Heart left ventricle (tissue), 16 donors: ENCODE measurements around the gene CLEC4M. TPM values are rescaled to one million over a fixed set of nuclear protein-coding genes. Genes with fewer than 3 reads are reported as not detected.

Source experiments
- ATAC-seq, 4 donors: fragments of 200-7000 bp; cut with Tn5 transposase; one replicate each; pipeline ENCODE4 v1.9.1; 2020 to 2022; ENCODE audit warnings: moderate library complexity in 4 of 4, mild to moderate bottlenecking in 3 of 4, moderate number of reproducible peaks in 1 of 4
- DNase-seq, 5 donors: peaks; one replicate each; pipeline ENCODE4 v3.0.0-alpha.2; 2020
- H3K27ac ChIP-seq, 12 donors: fragments of 200-600 bp; sonication (generic) in 4 of 12; one replicate each; pipeline versions ENCODE4 v1.5.0 to v1.8.0; 2016 to 2022; ENCODE audit warnings: mild to moderate bottlenecking in 2 of 12
- H3K27me3 ChIP-seq, 9 donors: fragments of 200-600 bp; sonication (generic) in 2 of 9; one replicate each; pipeline versions ENCODE4 v1.5.1 to v1.8.0; 2016 to 2022; ENCODE audit warnings: mild to moderate bottlenecking in 3 of 9
- H3K36me3 ChIP-seq, 9 donors: fragments of 200-600 bp; sonication (generic) in 2 of 9; one replicate each; pipeline versions ENCODE4 v1.5.0 to v1.8.0; 2018 to 2022; ENCODE audit warnings: mild to moderate bottlenecking in 2 of 9
- H3K4me1 ChIP-seq, 12 donors: fragments of 200-600 bp; sonication (generic) in 4 of 12; one replicate each; pipeline versions ENCODE4 v1.5.0 to v1.8.0; 2016 to 2022; ENCODE audit warnings: mild to moderate bottlenecking in 3 of 12
- H3K4me3 ChIP-seq, 12 donors: fragments of 200-600 bp; sonication (generic) in 4 of 12; one replicate each; pipeline versions ENCODE4 v1.5.0 to v1.8.0; 2017 to 2022; ENCODE audit warnings: mild to moderate bottlenecking in 9 of 12, moderate library complexity in 4 of 12
- H3K9me3 ChIP-seq, 12 donors: fragments of 200-600 bp; sonication (generic) in 4 of 12; one replicate each; pipeline versions ENCODE4 v1.5.0 to v1.8.0; 2016 to 2022; ENCODE audit warnings: mild to moderate bottlenecking in 1 of 12
- CTCF ChIP-seq, 12 donors: fragments of 200-600 bp; sonication (generic) in 4 of 12; IDR thresholded peaks; one replicate each; pipeline versions ENCODE4 v1.5.0 to v1.8.0; 2018 to 2022; ENCODE audit warnings: antibody characterized with exemption in 12 of 12, mild to moderate bottlenecking in 5 of 12
- POLR2A ChIP-seq, 2 donors: fragments of 450-650 bp; IDR thresholded peaks; one replicate each; pipeline ENCODE4 v1.6.1; 2017; ENCODE audit warnings: antibody characterized with exemption in 2 of 2, mild to moderate bottlenecking in 2 of 2, moderate library complexity in 2 of 2
- WGBS, 4 donors: extraction: QIAGEN DNeasy Blood & Tissue Kit in 2 of 4; methylation state at CpG; one replicate each; pipeline versions ENCODE4 v1.1.5 to v1.1.7; 2013 to 2018; 5-methylcytosine and 5-hydroxymethylcytosine counted together
- intact Hi-C, 10 donors: fragments of 100-400 bp; cut with DNase I; formaldehyde crosslinking; loops; one replicate each; pipeline versions ENCODE4 v1.11.1 to v1.14.2; 2022
- polyA plus RNA-seq, 2 donors: library from polyadenylated mRNA; stranded (reverse); fragments of 200-250 nt; gene quantifications; one replicate each; pipeline ENCODE4 v1.2.3, GENCODE V29; 2013
- total RNA-seq, 9 donors: library from RNA; depleted of rRNA in 2 of 9; stranded (reverse); fragments of >200 nt in 2 of 9; fragmentation: NEBNext Ultra II Directional in 3 of 9; extraction: Animal tissue kit (Norgen Biotek cat#: 25700) in 3 of 9; gene quantifications; one replicate each; pipeline versions ENCODE4 v1.1.0 to v1.2.4, GENCODE V29; 2016 to 2023
- donor health status: ischemic (EF 13 %, LVEDD 7.1; RV severe dilation, severe dysfunction).
- donor health status: healthy with polysubstance abuse.
- donor health status: DM: no; HTN: yes; CAD: no.
- donor health status: DM: no; HTN: no; CAD: no.
- donor health status: ischemic (EF 25% LVEDD 6.9; RV normal size, moderate dysfunction).
- donor health status: ischemic (EF 25% LVEDD 5.7; RV mildly dilated, moderate dysfunction).
- donor health status: healthy.
- donor health status: DM: yes; HTN: yes; CAD: no.
- donor health status: ischemic (EF 35%, LVEDD 5.7; RV mildly dilated, moderate dysfunction).
- donor health status: nonischemic (EF 11% LVEDD 7.7; RV severe dilation, severe dysfunction).
- donor health status: DM: yes; HTN: yes; CAD: no.
- donor health status: PGD.
- donor health status: ischemic (EF 29% LVEDD 5.4; RV normal size, mild dysfunction).
- donor health status: nonischemic (EF 23%, LVEDD 6.1; RV moderate dilation, normal function).

Gene CLEC4M
- total and polyA plus RNA-seq, 11 donors: not detected

DNA sequence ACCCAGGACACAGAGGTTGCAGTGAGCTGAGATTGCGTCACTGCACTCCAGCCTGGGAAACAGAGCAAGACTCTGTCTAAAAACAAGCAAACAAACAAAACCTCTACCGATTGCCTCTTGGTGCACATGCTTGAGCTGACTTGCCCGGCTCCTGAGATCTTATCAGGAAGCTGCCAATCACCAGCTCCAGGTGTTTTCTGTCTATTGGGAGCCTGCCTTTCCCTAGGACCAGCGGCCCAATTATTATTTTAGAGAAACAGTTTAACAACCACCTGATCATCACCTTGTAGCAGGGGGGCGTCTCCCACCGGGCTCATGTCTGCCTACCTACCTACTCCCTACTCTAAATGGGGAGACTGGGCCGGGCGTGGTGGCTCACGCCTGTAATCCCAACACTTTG is 10.8 kb downstream of the CLEC4M start:
- no peak for ATAC-seq

DNA sequence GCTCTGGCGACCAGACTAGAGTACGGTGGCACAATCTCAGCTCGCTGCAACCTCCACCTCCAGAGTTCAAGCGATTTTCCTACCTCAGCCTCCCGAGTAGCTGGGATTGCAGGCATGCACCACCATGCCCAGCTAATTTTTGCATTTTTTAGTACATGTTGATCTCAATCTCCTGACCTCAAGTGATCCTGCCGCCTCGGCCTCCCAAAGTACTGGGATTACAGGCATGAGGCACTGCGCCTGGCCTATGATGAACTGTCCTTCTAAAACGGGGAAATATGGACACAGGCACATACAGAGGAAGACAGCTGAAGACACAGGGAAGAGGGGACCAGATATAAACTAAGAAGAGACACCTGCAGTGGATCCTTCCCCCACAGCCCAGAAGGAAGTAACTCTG is 12.7 kb downstream of the CLEC4M start:
- TF ChIP-seq CTCF (IDR thresholded peaks at IDR 0.05) (no peak), POLR2A (IDR thresholded peaks at IDR 0.05) (no peak)

More for the DNA sequence above, 10.8 kb downstream of the CLEC4M start:
- Histone ChIP-seq H3K4me1 (peaks cover 0 to 15% (median 0%) of the 10 kb centered on the region in 12 donors), H3K9me3 (no peaks in the 10 kb centered on the region), H3K27me3 (peaks cover 0 to 31% (median 5%) of the 10 kb centered on the region in 9 donors), H3K36me3 (no peaks in the 10 kb centered on the region), H3K27ac (no peak overlapping the region), H3K4me3 (no peak overlapping the region)
- TF ChIP-seq CTCF (IDR thresholded peaks at IDR 0.05) (no peak), POLR2A (IDR thresholded peaks at IDR 0.05) (no peak)
- intact Hi-C loops: no loop called here
- WGBS, 4 donors: 62 to 68% (median 67%) methylated on average over 9 of the region's 9 CpGs
- no peak for DNase-seq

DNA sequence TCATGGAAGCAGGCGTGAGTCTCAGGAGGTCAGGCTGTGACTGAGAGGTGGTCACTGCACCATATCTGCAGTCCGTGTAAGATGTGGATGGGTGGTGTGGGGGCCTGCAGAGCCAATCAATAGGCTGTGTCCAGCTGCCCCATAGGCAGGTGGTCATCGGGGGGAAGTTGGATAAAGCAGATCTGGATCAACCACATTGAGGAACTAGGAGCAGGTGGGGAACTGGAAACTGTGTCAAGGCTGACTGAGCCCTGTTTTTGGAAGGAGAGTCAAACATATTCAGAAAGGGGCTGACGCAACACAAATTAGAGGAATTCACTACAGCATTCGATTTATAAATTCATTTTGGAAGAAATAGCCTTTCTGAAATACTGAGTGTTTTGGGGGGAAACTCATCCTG is 15.0 kb downstream of the CLEC4M start:
- Histone ChIP-seq H3K36me3 (no peaks in the 10 kb centered on the region), H3K4me3 (no peak overlapping the region), H3K4me1 (peaks cover 0 to 7% (median 0%) of the 10 kb centered on the region in 12 donors), H3K27ac (no peak overlapping the region), H3K27me3 (peaks cover 0 to 56% (median 13%) of the 10 kb centered on the region in 9 donors), H3K9me3 (no peaks in the 10 kb centered on the region)
- ATAC-seq (peak in 2 of 4 donors; percentile 10 to 69), DNase-seq (peak in 1 of 5 donors; percentile 26)
- intact Hi-C loops: no loop called here
- 66 to 74% (median 70%) methylated on average over 5 of the region's 5 CpGs for WGBS, 4 donors
- TF ChIP-seq CTCF (IDR thresholded peaks at IDR 0.05) (no peak), POLR2A (IDR thresholded peaks at IDR 0.05) (no peak)

More for the DNA sequence above, 12.7 kb downstream of the CLEC4M start:
- intact Hi-C loops: no loop called here
- Histone ChIP-seq H3K36me3 (no peaks in the 10 kb centered on the region), H3K4me1 (peaks cover 0 to 15% (median 0%) of the 10 kb centered on the region in 12 donors), H3K4me3 (no peak overlapping the region), H3K27ac (no peak overlapping the region), H3K27me3 (peaks cover 0 to 44% (median 5%) of the 10 kb centered on the region in 9 donors), H3K9me3 (no peaks in the 10 kb centered on the region)
- WGBS, 4 donors: 83 to 90% (median 85%) methylated on average over 9 of the region's 9 CpGs
- DNase-seq (no peak), ATAC-seq (no peak)

GRCh38 chr19:7779631-7780486 is 16.8 kb downstream of the CLEC4M start:
- intact Hi-C loops: loop anchor here in 1 of 10 donors (10.0 kb wide), 1 partner anchor 195 kb away; no protein-coding TSS in a partner anchor
- ATAC-seq: no peak

More at GRCh38 chr19:7779631-7780486, 16.8 kb downstream of the CLEC4M start:
- Histone ChIP-seq H3K27me3 (peaks cover 0 to 59% (median 16%) of the 10 kb centered on the region in 9 donors), H3K27ac (no peak overlapping the region), H3K36me3 (no peaks in the 10 kb centered on the region), H3K4me3 (no peak overlapping the region), H3K9me3 (peaks cover 0 to 3% (median 0%) of the 10 kb centered on the region in 12 donors), H3K4me1 (no peaks in the 10 kb centered on the region)
- WGBS, 4 donors: 68 to 79% (median 76%) methylated on average over 26 of the region's 26 CpGs
- no peak for DNase-seq
- TF ChIP-seq POLR2A (IDR thresholded peaks at IDR 0.05) (no peak), CTCF (IDR thresholded peaks at IDR 0.05) (no peak)
